ENCODE data around the gene VAT1L. TPM values are rescaled to one million over a fixed set of nuclear protein-coding genes. Genes with fewer than 3 reads are reported as not detected.

The VAT1L gene
- total and polyA plus RNA-seq, 9 donors, result 0.05 to 2.3 (median 0.23) TPM

GRCh38 chr16:77977339-77977738, 189.0 kb downstream of the VAT1L start:
- intact Hi-C loops (cut with DNase I), result no loop called here
- 73 to 82% (median 73%) methylated on average over 5 of the region's 5 CpGs for WGBS, 3 donors
- no peak overlapping the region for H3K27ac ChIP-seq
- H3K27me3 ChIP-seq, result no peaks in the 10 kb centered on the region
- H3K4me1 ChIP-seq (ENCODE audit: insufficient read depth), result no peaks in the 10 kb centered on the region
- no peaks in the 10 kb centered on the region for H3K36me3 ChIP-seq
- no peak for DNase-seq
- no peaks in the 10 kb centered on the region for H3K9me3 ChIP-seq
- TF ChIP-seq CTCF (IDR thresholded peaks at IDR 0.05) (no peak), POLR2A (IDR thresholded peaks at IDR 0.05) (no peak), EP300 (IDR thresholded peaks at IDR 0.05) (no peak)
- H3K4me3 ChIP-seq, result no peak overlapping the region

- no peaks in the 10 kb centered on the region for H3K4me1 ChIP-seq (ENCODE audit: insufficient read depth)
- DNase-seq, result no peak
- H3K4me3 ChIP-seq, result no peak overlapping the region
- intact Hi-C loops (cut with DNase I), result no loop called here
- H3K36me3 ChIP-seq, result no peaks in the 10 kb centered on the region
- H3K9me3 ChIP-seq, result no peaks in the 10 kb centered on the region
- H3K27ac ChIP-seq, result no peak overlapping the region
- WGBS, 3 donors, result 48 to 89% (median 71%) methylated on average over 3 of the region's 3 CpGs
- TF ChIP-seq EP300 (IDR thresholded peaks at IDR 0.05) (no peak), CTCF (IDR thresholded peaks at IDR 0.05) (no peak)
- no peaks in the 10 kb centered on the region for H3K27me3 ChIP-seq
Observed at GRCh38 chr16:77985111-77985510, 196.7 kb downstream of the VAT1L start.

GRCh38 chr16:77986011-77986740, 197.8 kb downstream of the VAT1L start:
- H3K4me3 ChIP-seq, result no peak overlapping the region
- no peaks in the 10 kb centered on the region for H3K27me3 ChIP-seq
- no peak for DNase-seq
- no peaks in the 10 kb centered on the region for H3K9me3 ChIP-seq
- TF ChIP-seq CTCF (IDR thresholded peaks at IDR 0.05), result no peak
- TF ChIP-seq EP300 (IDR thresholded peaks at IDR 0.05), result no peak
- no peak for TF ChIP-seq POLR2A (IDR thresholded peaks at IDR 0.05)
- WGBS, 3 donors, result 87 to 95% (median 94%) methylated on average over 7 of the region's 7 CpGs
- no peaks in the 10 kb centered on the region for H3K36me3 ChIP-seq
- H3K4me1 ChIP-seq (ENCODE audit: insufficient read depth), result no peaks in the 10 kb centered on the region
- intact Hi-C loops (cut with DNase I), result no loop called here
- H3K27ac ChIP-seq, result no peak overlapping the region

GRCh38 chr16:77987810-77988209, 199.4 kb downstream of the VAT1L start:
- intact Hi-C loops (cut with DNase I), result no loop called here
- DNase-seq, result no peak
- Histone ChIP-seq H3K27ac (no peak overlapping the region), H3K4me3 (no peak overlapping the region), H3K27me3 (no peaks in the 10 kb centered on the region), H3K9me3 (no peaks in the 10 kb centered on the region), H3K36me3 (no peaks in the 10 kb centered on the region), H3K4me1 (ENCODE audit: insufficient read depth) (no peaks in the 10 kb centered on the region)
- WGBS, 3 donors, result 16 to 47% (median 43%) methylated on average over 2 of the region's 2 CpGs
- TF ChIP-seq POLR2A (IDR thresholded peaks at IDR 0.05) (no peak), EP300 (IDR thresholded peaks at IDR 0.05) (no peak), CTCF (IDR thresholded peaks at IDR 0.05) (no peak)

Measured in ovary (tissue), 9 donors.